ENCODE measurements around the gene MAPK6. TPM values are rescaled to one million over a fixed set of nuclear protein-coding genes. Genes with fewer than 3 reads are reported as not detected.

MAPK6 gene
- total RNA-seq, 1 experiment from 2014 or later = 35.9 TPM

DNA sequence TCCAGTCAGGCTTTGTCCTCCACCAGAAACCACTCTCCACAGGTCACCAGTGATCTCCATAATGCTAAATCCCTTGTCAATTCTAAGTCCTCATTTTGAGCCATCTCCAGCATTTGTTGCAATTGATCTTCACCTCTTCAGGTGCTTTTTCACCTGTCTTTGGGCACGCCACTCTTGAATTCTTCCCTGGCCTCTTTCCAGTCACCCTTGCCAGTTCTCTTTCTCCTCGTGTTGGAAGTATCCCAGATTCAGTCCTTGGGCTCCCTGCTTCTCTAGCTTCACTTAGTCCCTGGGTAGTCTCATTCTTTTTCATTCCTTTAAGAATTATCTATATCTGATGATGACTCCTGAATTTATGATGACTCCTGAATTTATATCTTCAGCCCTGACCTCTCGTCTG lies 37.5 kb downstream of the MAPK6 start:
- no peaks in the 10 kb centered on the region for H3K4me1 Mint-ChIP-seq (ENCODE audit: low read depth, unreplicated experiment)
- BruUV-seq (replicated peaks) = no TSS peak
- no peak for DNase-seq
- no peak overlapping the region for H3K27ac Mint-ChIP-seq (ENCODE audit: unreplicated experiment)
- CTCF ChIA-PET = no interaction called here
- peaks cover 13% of the 10 kb centered on the region for H3K36me3 Mint-ChIP-seq (ENCODE audit: insufficient read depth, unreplicated experiment)
- no peaks in the 10 kb centered on the region for H3K27me3 Mint-ChIP-seq (ENCODE audit: unreplicated experiment)
- H3K4me3 Mint-ChIP-seq (ENCODE audit: low read depth, unreplicated experiment) = no peak overlapping the region
- intact Hi-C loops (cut with micrococcal nuclease; ENCODE audit: unreplicated experiment) = no loop called here
- H3K9me3 Mint-ChIP-seq (ENCODE audit: low read depth, unreplicated experiment) = no peaks in the 10 kb centered on the region
- TF ChIP-seq, protein P1, sequence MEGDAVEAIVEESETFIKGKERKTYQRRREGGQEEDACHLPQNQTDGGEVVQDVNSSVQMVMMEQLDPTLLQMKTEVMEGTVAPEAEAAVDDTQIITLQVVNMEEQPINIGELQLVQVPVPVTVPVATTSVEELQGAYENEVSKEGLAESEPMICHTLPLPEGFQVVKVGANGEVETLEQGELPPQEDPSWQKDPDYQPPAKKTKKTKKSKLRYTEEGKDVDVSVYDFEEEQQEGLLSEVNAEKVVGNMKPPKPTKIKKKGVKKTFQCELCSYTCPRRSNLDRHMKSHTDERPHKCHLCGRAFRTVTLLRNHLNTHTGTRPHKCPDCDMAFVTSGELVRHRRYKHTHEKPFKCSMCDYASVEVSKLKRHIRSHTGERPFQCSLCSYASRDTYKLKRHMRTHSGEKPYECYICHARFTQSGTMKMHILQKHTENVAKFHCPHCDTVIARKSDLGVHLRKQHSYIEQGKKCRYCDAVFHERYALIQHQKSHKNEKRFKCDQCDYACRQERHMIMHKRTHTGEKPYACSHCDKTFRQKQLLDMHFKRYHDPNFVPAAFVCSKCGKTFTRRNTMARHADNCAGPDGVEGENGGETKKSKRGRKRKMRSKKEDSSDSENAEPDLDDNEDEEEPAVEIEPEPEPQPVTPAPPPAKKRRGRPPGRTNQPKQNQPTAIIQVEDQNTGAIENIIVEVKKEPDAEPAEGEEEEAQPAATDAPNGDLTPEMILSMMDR (IDR thresholded peaks at IDR 0.05; ENCODE audit: unreplicated experiment) = no peak

DNA sequence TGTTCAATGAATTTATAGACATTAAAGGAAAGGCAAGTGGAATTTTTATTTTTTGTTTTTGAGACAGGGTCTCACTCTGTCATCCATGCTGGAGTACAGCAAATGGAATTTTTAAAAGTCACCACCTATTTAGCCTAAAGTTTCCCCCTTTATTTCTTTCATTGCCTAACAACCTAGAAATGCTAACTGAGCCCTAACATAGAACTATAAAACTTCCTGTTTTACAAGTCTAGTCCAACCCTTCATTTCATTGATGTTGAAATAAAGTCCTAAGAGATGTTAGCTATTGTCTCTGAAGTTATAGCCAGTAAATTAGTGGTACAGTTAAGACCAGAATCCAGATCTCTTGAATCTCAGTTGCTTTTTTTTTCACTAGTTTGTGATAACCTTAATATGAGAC lies 39.0 kb downstream of the MAPK6 start:
- no peak overlapping the region for H3K27ac Mint-ChIP-seq (ENCODE audit: unreplicated experiment)
- no peaks in the 10 kb centered on the region for H3K4me1 Mint-ChIP-seq (ENCODE audit: low read depth, unreplicated experiment)
- H3K9me3 Mint-ChIP-seq (ENCODE audit: low read depth, unreplicated experiment) = no peaks in the 10 kb centered on the region
- TF ChIP-seq, protein P1 (IDR thresholded peaks at IDR 0.05; ENCODE audit: unreplicated experiment) = no peak
- H3K27me3 Mint-ChIP-seq (ENCODE audit: unreplicated experiment) = no peaks in the 10 kb centered on the region
- H3K4me3 Mint-ChIP-seq (ENCODE audit: low read depth, unreplicated experiment) = no peak overlapping the region
- no TSS peak for BruUV-seq (replicated peaks)
- CTCF ChIA-PET = no interaction called here
- intact Hi-C loops (cut with micrococcal nuclease; ENCODE audit: unreplicated experiment) = no loop called here
- no peak for DNase-seq
- H3K36me3 Mint-ChIP-seq (ENCODE audit: insufficient read depth, unreplicated experiment) = peaks cover 13% of the 10 kb centered on the region

DNA sequence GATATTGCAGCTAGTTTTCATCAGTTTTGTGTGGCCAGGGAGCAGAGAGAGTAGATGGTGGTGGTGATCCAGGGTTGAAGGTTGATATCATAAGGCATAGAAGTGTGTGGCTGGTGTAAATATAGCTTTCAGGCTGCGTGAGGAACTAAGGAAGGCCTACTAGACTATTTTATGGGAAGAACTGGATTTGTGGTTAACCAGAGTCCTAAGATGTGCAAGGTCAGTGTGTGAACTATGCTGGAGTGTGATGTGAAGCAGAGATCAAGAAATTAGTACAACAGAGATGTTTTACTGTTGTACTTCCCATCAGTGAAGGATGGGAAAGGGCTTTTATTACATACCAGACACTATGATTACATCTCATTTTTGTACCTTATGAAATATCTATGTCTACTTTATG lies 41.5 kb downstream of the MAPK6 start:
- BruUV-seq (replicated peaks) = no TSS peak
- no peaks in the 10 kb centered on the region for H3K4me1 Mint-ChIP-seq (ENCODE audit: low read depth, unreplicated experiment)
- no peak overlapping the region for H3K4me3 Mint-ChIP-seq (ENCODE audit: low read depth, unreplicated experiment)
- peak overlapping the region; percentile 2 for H3K27ac Mint-ChIP-seq (ENCODE audit: unreplicated experiment)
- H3K36me3 Mint-ChIP-seq (ENCODE audit: insufficient read depth, unreplicated experiment) = peaks cover 12% of the 10 kb centered on the region
- TF ChIP-seq, protein P1 (IDR thresholded peaks at IDR 0.05; ENCODE audit: unreplicated experiment) = no peak
- no peak for DNase-seq
- CTCF ChIA-PET = no interaction called here
- H3K27me3 Mint-ChIP-seq (ENCODE audit: unreplicated experiment) = no peaks in the 10 kb centered on the region
- no peaks in the 10 kb centered on the region for H3K9me3 Mint-ChIP-seq (ENCODE audit: low read depth, unreplicated experiment)
- intact Hi-C loops (cut with micrococcal nuclease; ENCODE audit: unreplicated experiment) = no loop called here

DNA sequence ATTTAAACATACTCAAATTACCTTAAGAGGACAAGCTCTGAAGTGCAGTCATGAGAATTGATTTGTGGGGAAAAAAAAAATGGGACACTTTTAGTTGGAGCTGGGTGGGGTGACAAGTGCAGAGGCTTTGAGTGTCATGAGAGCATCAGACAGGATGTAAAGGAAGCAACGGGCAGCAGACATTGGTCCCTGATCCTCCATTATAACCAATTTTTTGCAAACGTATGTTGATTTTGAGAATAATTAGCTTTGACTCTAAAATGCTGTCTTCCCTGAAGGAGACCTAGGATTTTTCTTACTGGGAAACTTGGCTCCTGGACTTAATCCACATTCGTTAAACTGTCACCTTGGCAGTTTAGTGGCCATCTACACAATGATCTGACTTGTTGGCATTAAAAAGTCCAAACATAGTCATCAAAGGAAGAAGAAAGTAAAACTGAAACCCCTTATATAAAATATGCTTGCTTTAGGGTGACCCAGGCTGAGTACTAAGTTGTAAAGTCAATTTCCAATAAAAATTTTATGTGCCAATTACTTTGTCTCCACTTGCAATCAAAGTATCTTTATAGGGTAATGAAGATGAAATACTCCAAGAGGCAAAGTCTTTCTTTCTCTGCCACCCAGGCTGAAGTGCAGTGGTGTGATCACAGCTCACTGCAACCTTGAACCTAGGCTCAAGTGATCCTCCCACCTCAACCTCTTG lies 48.0 kb downstream of the MAPK6 start:
- peaks cover 34% of the 10 kb centered on the region for H3K36me3 Mint-ChIP-seq (ENCODE audit: insufficient read depth, unreplicated experiment)
- DNase-seq = no peak
- no peaks in the 10 kb centered on the region for H3K27me3 Mint-ChIP-seq (ENCODE audit: unreplicated experiment)
- TF ChIP-seq, protein P1 (IDR thresholded peaks at IDR 0.05; ENCODE audit: unreplicated experiment) = no peak
- intact Hi-C loops (cut with micrococcal nuclease; ENCODE audit: unreplicated experiment) = no loop called here
- CTCF ChIA-PET = interaction anchor here (0.6 kb wide), 1 partner anchor 164 kb away, joined by 5 read pairs; no protein-coding TSS in a partner anchor
- peaks cover 24% of the 10 kb centered on the region for H3K4me1 Mint-ChIP-seq (ENCODE audit: low read depth, unreplicated experiment)
- no TSS peak for BruUV-seq (replicated peaks)
- H3K9me3 Mint-ChIP-seq (ENCODE audit: low read depth, unreplicated experiment) = no peaks in the 10 kb centered on the region
- no peak overlapping the region for H3K27ac Mint-ChIP-seq (ENCODE audit: unreplicated experiment)
- no peak overlapping the region for H3K4me3 Mint-ChIP-seq (ENCODE audit: low read depth, unreplicated experiment)
